Esophagus muscularis mucosa (tissue), 4 donors: ENCODE data around the gene ZNF473. TPM values are rescaled to one million over a fixed set of nuclear protein-coding genes. Genes with fewer than 3 reads are reported as not detected.
"Not testable (repeated sequence)": the region's sequence is repeated elsewhere in the genome, so short reads cannot be mapped to it uniquely, and the experiment has no call there.

Experiments used
- DNase-seq: peaks from one replicate; pipeline ENCODE4 v3.0.0-alpha.2; 2017; ENCODE audit errors: extremely low spot score
- H3K27ac ChIP-seq, 4 donors: fragments of 200-600 bp; sonication (generic); replicated peaks in 1 of 4; 1 replicate in 3 of 4; 2 replicates in 1 of 4; pipeline ENCODE4 v1.5.1; 2016 to 2019; ENCODE audit warnings: mild to moderate bottlenecking in 1 of 4
- H3K27me3 ChIP-seq, 4 donors: fragments of 200-600 bp; sonication (generic); one replicate each; pipeline versions ENCODE4 v1.5.1 to v1.6.0; 2016 to 2019
- H3K36me3 ChIP-seq, 4 donors: fragments of 200-600 bp; sonication (generic); one replicate each; pipeline ENCODE4 v1.5.1; 2016 to 2019
- H3K4me1 ChIP-seq, 4 donors: fragments of 200-600 bp; sonication (generic); one replicate each; pipeline ENCODE4 v1.5.1; 2016 to 2019
- H3K4me3 ChIP-seq, 4 donors: fragments of 200-600 bp; sonication (generic); 1 replicate in 2 of 4; 2 replicates in 2 of 4; pipeline ENCODE4 v1.5.1; 2016 to 2019; ENCODE audit warnings: mild to moderate bottlenecking in 4 of 4, moderate library complexity in 1 of 4
- H3K9me3 ChIP-seq, 4 donors: fragments of 200-600 bp; sonication (generic); 1 replicate in 3 of 4; 2 replicates in 1 of 4; pipeline ENCODE4 v1.5.1; 2016 to 2019
- CTCF ChIP-seq, 3 experiments: fragments of 200-600 bp in 2 of 3; fragments of 450-650 bp in 1 of 3; sonication (generic) in 2 of 3; IDR thresholded peaks; one replicate each; pipeline ENCODE4 v1.5.1; 2017 to 2019; ENCODE audit warnings: antibody characterized with exemption in 3 of 3, mild to moderate bottlenecking in 2 of 3, moderate library complexity in 1 of 3
- EP300 ChIP-seq: sonication (generic); formaldehyde crosslinking; IDR thresholded peaks from one replicate; pipeline ENCODE4 v1.6.1; 2017; ENCODE audit warnings: antibody characterized with exemption
- POLR2A ChIP-seq: fragments of 450-650 bp; IDR thresholded peaks from one replicate; pipeline ENCODE4 v1.6.1; 2017; ENCODE audit warnings: antibody characterized with exemption, moderate library complexity, mild to moderate bottlenecking, low read depth
- POLR2AphosphoS5 ChIP-seq, 2 donors: sonication (generic); formaldehyde crosslinking; IDR thresholded peaks; one replicate each; pipeline ENCODE4 v1.6.1; 2017; ENCODE audit warnings: antibody characterized with exemption in 2 of 2
- WGBS: methylation state at CpG from one replicate; pipeline ENCODE4 v1.1.5; 2018; 5-methylcytosine and 5-hydroxymethylcytosine counted together
- intact Hi-C: fragments of 100-400 bp; cut with DNase I; formaldehyde crosslinking; loops from one replicate; pipeline ENCODE4 v1.15.1; 2023
- total RNA-seq, 4 donors: library from RNA; depleted of rRNA; stranded (reverse); fragments of >200 nt; gene quantifications; one replicate each; pipeline versions ENCODE4 v1.1.0 to v1.2.1, GENCODE V29; 2016

The ZNF473 gene
- total RNA-seq, 4 donors from 2014 or later, result 5.9 to 8.4 (median 7.3) TPM

DNA sequence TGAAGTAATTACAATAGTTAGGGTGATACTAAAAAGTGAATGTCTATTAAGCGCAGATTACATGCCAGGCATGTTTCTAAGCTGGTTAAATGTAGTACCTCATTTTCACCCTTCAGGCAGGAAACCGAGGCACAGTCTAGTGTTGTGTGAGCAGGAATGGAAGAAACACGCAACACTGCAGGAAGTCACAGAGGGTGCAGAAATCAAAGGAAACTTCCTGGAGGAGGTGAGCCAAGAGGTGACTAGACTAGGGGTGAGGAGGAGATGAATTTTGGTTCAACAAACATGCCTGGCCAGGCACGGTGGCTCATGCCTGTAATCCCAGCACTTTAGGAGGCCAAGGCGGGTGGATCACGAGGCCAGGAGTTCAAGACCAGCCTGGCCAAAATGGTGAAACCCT lies 41.8 kb downstream of the ZNF473 start:
- Histone ChIP-seq H3K9me3 (no peaks in the 10 kb centered on the region), H3K4me1 (no peaks in the 10 kb centered on the region), H3K27me3 (peaks cover 0 to 23% (median 0%) of the 10 kb centered on the region in 4 donors), H3K36me3 (no peaks in the 10 kb centered on the region), H3K27ac (no peak overlapping the region), H3K4me3 (no peak overlapping the region)
- intact Hi-C loops, result no loop called here
- 87% methylated on average over 6 of the region's 6 CpGs for WGBS
- DNase-seq, result no peak
- TF ChIP-seq POLR2A, result no peak
- no peak for TF ChIP-seq EP300
- TF ChIP-seq CTCF (IDR thresholded peaks at IDR 0.05), result no peak
- no peak for TF ChIP-seq POLR2AphosphoS5 (IDR thresholded peaks at IDR 0.05)

DNA sequence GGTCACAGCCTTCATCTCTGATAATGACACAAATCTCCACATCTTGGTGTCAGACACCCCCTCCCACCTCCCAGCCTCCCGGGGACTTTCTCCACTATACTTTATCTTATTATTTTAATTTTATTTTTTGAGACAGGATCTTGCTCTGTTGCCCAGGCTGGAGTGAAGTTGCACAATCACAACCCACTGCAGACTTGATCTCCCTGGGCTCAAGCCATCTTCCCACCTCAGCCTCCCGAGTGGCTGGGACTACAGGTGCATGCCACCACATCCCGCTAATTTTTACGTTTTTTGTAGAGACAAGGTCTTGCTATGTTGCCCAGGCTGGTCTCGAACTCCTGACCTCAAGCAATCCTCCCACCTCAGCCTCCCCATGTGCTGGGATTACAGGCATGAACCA lies 42.6 kb downstream of the ZNF473 start:
- intact Hi-C loops, H3K36me3 ChIP-seq, DNase-seq, H3K27ac ChIP-seq, H3K4me3 ChIP-seq, H3K4me1 ChIP-seq, H3K9me3 ChIP-seq: not testable (repeated sequence)
- WGBS, result 80% methylated on average over 5 of the region's 5 CpGs
- peaks cover 0 to 25% (median 0%) of the 10 kb centered on the region in 4 donors for H3K27me3 ChIP-seq

DNA sequence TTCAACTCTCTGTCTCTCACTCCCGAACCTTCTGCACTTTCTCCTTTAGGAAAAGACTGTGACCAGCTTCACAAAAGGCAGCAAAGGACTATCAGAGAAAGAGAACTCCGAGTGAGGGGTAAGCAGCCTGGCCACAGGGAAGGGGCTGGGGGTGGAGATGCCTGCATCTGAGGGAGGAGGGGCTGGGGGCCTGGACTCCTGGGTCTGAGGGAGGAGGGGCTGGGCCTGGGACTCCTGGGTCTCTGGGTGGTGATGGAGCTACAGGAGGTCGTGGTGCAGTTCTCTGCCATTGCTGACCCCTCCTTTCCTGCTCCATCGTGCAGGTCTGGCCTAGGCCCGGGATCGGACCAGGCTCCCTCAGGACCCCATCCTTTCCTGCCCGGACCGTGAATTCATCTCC lies 49.3 kb downstream of the ZNF473 start:
- intact Hi-C loops, result not testable (repeated sequence)

GRCh38 chr19:50075644-50076372 lies 50.0 kb downstream of the ZNF473 start:
- DNase-seq, H3K9me3 ChIP-seq, H3K4me1 ChIP-seq, H3K4me3 ChIP-seq, H3K27me3 ChIP-seq, H3K36me3 ChIP-seq, H3K27ac ChIP-seq, intact Hi-C loops: not testable (repeated sequence)
- WGBS, result 82% methylated on average over 13 of the region's 14 CpGs

More for the DNA sequence above, 49.3 kb downstream of the ZNF473 start:
- H3K27me3 ChIP-seq, H3K4me3 ChIP-seq, H3K9me3 ChIP-seq, DNase-seq, H3K4me1 ChIP-seq, H3K36me3 ChIP-seq, H3K27ac ChIP-seq: not testable (repeated sequence)
- WGBS, result 100% methylated on average over 2 of the region's 8 CpGs

GRCh38 chr19:50076581-50077355 lies 51.0 kb downstream of the ZNF473 start:
- H3K27ac ChIP-seq, H3K36me3 ChIP-seq, DNase-seq, intact Hi-C loops, H3K4me1 ChIP-seq, H3K4me3 ChIP-seq, H3K27me3 ChIP-seq, H3K9me3 ChIP-seq: not testable (repeated sequence)
- 58% methylated on average over 6 of the region's 10 CpGs for WGBS

- WGBS, result 90% methylated on average over 4 of the region's 5 CpGs
- DNase-seq, H3K4me3 ChIP-seq, H3K9me3 ChIP-seq, intact Hi-C loops, H3K4me1 ChIP-seq, H3K36me3 ChIP-seq, H3K27ac ChIP-seq, H3K27me3 ChIP-seq: not testable (repeated sequence)
Measured at GRCh38 chr19:50079014-50079413, 53.2 kb downstream of the ZNF473 start.

GRCh38 chr19:50084440-50084839 lies 58.6 kb downstream of the ZNF473 start:
- H3K27ac ChIP-seq, H3K9me3 ChIP-seq, intact Hi-C loops, H3K4me3 ChIP-seq, H3K4me1 ChIP-seq, DNase-seq, H3K36me3 ChIP-seq: not testable (repeated sequence)
- WGBS, result 70% methylated on average over 2 of the region's 2 CpGs
- H3K27me3 ChIP-seq, result peaks cover 0 to 13% (median 2%) of the 10 kb centered on the region in 4 donors

GRCh38 chr19:50087153-50087552 lies 61.3 kb downstream of the ZNF473 start:
- H3K27ac ChIP-seq, H3K4me1 ChIP-seq, H3K9me3 ChIP-seq, intact Hi-C loops, DNase-seq, H3K4me3 ChIP-seq, H3K36me3 ChIP-seq: not testable (repeated sequence)
- WGBS, result 92% methylated on average over 3 of the region's 4 CpGs
- H3K27me3 ChIP-seq, result peaks cover 0 to 16% (median 2%) of the 10 kb centered on the region in 4 donors
